IgD-negative memory B cell (primary cell): ENCODE measurements around the gene DDX27. TPM values are rescaled to one million over a fixed set of nuclear protein-coding genes. Genes with fewer than 3 reads are reported as not detected.
"Not testable (repeated sequence)": the region's sequence is repeated elsewhere in the genome, so short reads cannot be mapped to it uniquely, and the experiment has no call there.

Experiments
- H3K27ac Mint-ChIP-seq, 3 donors: one replicate each; pipeline ENCODE4 v1.8.0; 2020 to 2022; ENCODE audit warnings: mild to moderate bottlenecking in 3 of 3, mixed read lengths in 3 of 3, moderate library complexity in 1 of 3
- H3K27me3 Mint-ChIP-seq: one replicate; pipeline ENCODE4 v1.8.0; 2021; ENCODE audit warnings: mixed read lengths
- H3K36me3 Mint-ChIP-seq: one replicate; pipeline ENCODE4 v1.8.0; 2020; ENCODE audit warnings: mild to moderate bottlenecking, mixed read lengths
- H3K4me1 Mint-ChIP-seq, 3 donors: one replicate each; pipeline ENCODE4 v1.8.0; 2020 to 2022; ENCODE audit warnings: mixed read lengths in 3 of 3, mild to moderate bottlenecking in 1 of 3
- H3K4me3 Mint-ChIP-seq, 4 donors: one replicate each; pipeline ENCODE4 v1.8.0; 2020 to 2022; ENCODE audit warnings: mild to moderate bottlenecking in 4 of 4, mixed read lengths in 4 of 4, moderate library complexity in 3 of 4
- H3K9me3 Mint-ChIP-seq, 3 donors: one replicate each; pipeline ENCODE4 v1.8.0; 2020 to 2021; ENCODE audit warnings: mixed read lengths in 3 of 3, mild to moderate bottlenecking in 1 of 3
- polyA plus RNA-seq: library from polyadenylated mRNA; unstranded; fragments of 300-500 nt; fragmentation: Illumina TruSeq; gene quantifications from one replicate; pipeline ENCODE4 v1.2.3, GENCODE V29; 2021

The DDX27 gene, protein sequence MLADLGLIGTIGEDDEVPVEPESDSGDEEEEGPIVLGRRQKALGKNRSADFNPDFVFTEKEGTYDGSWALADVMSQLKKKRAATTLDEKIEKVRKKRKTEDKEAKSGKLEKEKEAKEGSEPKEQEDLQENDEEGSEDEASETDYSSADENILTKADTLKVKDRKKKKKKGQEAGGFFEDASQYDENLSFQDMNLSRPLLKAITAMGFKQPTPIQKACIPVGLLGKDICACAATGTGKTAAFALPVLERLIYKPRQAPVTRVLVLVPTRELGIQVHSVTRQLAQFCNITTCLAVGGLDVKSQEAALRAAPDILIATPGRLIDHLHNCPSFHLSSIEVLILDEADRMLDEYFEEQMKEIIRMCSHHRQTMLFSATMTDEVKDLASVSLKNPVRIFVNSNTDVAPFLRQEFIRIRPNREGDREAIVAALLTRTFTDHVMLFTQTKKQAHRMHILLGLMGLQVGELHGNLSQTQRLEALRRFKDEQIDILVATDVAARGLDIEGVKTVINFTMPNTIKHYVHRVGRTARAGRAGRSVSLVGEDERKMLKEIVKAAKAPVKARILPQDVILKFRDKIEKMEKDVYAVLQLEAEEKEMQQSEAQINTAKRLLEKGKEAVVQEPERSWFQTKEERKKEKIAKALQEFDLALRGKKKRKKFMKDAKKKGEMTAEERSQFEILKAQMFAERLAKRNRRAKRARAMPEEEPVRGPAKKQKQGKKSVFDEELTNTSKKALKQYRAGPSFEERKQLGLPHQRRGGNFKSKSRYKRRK
- polyA plus RNA-seq, result 62.8 TPM

DNA sequence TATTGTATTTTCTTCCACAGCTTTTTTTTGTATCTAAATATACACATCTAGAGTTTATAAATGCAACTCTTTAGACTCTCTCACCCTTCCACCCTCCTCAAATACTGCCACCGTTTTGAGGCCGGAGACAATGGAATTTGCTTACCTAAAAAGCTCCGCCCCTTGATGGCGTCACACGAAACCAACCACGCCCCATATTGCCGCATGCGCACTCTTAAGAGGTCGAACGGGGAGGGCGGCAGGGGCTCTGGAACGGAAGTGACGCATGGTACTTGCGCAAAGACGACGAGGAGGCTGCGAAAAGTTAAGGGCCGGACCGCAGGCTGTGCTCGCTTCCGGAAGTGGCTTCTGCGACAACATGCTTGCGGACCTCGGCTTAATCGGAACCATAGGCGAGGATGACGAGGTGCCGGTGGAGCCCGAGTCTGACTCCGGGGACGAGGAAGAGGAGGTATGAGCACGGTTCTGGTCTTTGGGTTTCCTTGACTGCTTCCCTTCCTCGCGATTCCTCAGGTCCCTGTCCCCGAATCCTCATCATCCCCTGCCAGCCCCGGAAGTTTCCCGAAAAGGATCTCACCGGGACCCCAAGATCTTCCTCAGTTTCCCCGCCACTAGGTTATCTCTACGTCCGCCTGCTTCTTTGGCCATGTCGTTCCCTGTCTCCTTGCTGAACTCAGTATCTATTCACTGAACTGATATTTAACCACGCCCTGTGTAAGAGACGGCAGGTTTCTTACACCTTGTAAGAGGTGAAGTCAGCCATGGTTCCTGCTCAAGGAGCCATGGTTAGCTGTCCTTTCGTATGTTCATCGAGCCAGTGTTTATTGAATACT, at the start of gene DDX27:
TSS of gene DDX27 (plus strand) at position 326 of the 833 bp plus-strand sequence. CDS start at position 359, 33 bp downstream.
- Mint-ChIP-seq H3K27me3 (no peaks in the 10 kb centered on the region), H3K36me3 (peaks cover 4% of the 10 kb centered on the region), H3K4me1 (peaks cover 10 to 22% (median 14%) of the 10 kb centered on the region in 3 donors), H3K4me3 (peak within 1 kb of the TSS; percentile 84 to 97 (median 94)), H3K9me3 (no peaks in the 10 kb centered on the region), H3K27ac (peak within 1 kb of the TSS; percentile 82 to 98 (median 97))

DNA sequence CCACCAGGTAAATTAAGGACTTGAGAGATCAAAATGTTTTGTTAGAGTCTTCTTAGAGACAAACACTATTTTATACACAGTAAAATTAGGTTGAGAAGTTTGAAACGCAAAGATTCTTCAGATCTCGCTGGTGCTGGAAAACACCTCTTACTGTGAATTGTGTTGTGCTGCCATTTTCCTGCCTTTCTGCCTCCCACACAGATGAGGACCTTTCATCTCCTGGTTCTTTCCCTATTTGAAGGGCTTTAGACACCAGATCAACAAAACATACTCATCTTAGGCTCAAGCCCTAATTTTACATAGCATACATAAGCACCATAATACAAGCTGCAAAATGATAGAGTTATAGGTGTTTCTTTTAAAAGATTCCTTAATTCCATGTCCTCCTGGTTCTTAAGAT, 49.7 kb upstream of the DDX27 start:
- Mint-ChIP-seq H3K4me1 (peaks cover 36 to 58% (median 44%) of the 10 kb centered on the region in 3 donors), H3K36me3 (peaks cover 2% of the 10 kb centered on the region), H3K9me3 (no peaks in the 10 kb centered on the region), H3K27ac (peak overlapping the region in 2 of 3 donors; percentile 13 to 36), H3K4me3 (peak overlapping the region in 1 of 4 donors; percentile 24), H3K27me3 (no peaks in the 10 kb centered on the region)

DNA sequence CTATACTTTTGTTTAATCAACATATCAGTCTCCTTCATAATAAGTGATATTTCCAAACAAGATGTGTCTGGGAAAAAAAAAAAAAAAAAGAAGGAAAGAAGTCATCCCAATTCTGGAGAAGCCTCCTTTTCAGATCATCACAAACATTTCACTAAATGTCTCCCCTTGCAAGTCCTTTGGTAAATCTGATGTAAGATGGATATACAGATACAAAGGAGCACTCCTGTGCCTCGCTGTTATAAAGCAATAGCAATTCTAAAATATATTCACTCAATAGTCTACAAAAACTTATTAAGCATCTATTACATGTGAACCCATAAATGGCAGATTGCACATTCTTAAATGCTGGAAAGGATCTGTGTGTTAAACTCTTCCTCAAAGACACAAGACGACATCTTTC, 48.5 kb upstream of the DDX27 start:
- Mint-ChIP-seq H3K4me1 (peaks cover 35 to 58% (median 42%) of the 10 kb centered on the region in 3 donors), H3K27ac (no peak overlapping the region), H3K27me3 (no peaks in the 10 kb centered on the region), H3K9me3 (no peaks in the 10 kb centered on the region), H3K36me3 (peaks cover 2% of the 10 kb centered on the region), H3K4me3 (no peak overlapping the region)

DNA sequence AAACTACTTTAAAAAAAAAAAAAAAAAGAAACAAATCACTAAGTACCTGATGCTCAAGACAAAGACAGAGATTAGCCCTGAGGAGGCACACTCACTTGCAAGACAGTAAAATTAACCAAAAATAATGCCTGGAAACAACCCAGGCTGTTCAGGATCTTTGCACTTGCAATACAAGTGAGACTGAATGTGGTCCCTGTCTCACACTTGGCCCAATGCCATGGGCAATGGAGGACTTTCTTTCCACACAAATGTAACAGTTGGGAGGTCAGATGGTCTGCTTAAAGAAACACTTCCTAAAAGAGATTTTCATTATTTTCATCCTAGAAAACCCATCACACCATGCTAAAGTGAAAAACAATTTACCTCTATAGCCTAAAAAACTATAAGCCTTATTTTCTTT, 47.3 kb upstream of the DDX27 start:
- Mint-ChIP-seq H3K27ac (no peak overlapping the region), H3K4me1 (peaks cover 28 to 49% (median 33%) of the 10 kb centered on the region in 3 donors), H3K27me3 (no peaks in the 10 kb centered on the region)

DNA sequence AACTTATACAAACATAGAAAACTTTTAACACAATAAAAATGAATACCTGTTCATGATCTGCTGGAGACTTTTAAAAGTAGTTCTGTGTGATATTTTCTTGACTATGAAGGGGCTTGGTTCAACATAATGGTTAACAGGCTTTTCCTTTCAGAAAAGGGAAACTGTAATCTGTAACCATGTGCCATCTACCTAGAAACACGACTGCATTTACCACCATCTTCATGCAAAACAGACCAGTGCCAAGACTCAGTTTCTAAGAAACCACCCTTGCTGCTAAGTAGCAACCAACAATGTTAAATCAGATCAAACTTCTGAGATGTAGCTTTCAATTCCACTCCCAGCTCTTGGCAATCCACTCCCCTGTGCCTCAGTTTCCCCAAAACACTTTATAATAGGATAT, 46.8 kb upstream of the DDX27 start:
- Mint-ChIP-seq H3K36me3 (peaks cover 5% of the 10 kb centered on the region), H3K4me1 (peaks cover 25 to 44% (median 29%) of the 10 kb centered on the region in 3 donors), H3K27me3 (no peaks in the 10 kb centered on the region), H3K27ac (peak overlapping the region in 1 of 3 donors; percentile 42), H3K4me3 (no peak overlapping the region), H3K9me3 (no peaks in the 10 kb centered on the region)

More for the DNA sequence above, 47.3 kb upstream of the DDX27 start:
- H3K36me3 Mint-ChIP-seq, result peaks cover 5% of the 10 kb centered on the region
- H3K9me3 Mint-ChIP-seq, result no peaks in the 10 kb centered on the region
- no peak overlapping the region for H3K4me3 Mint-ChIP-seq

DNA sequence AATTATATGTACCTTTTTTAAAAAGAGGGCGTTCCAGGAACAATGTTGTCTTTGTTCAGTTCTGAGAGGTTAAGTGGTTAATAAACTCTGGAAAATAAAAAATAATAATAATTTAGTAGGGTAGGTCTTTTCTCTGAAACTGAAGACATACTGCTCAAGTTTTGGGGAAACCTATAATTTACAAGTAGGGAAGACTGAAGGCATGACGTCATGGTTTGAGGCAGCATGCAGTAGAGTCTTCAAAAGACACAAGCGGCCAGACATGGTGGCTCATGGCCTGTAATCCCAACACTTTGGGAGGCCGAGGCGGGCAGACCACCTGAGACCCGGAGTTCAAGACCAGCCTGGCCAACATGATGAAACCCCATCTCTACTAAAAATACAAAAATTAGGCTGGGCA, 45.0 kb upstream of the DDX27 start:
- Mint-ChIP-seq H3K4me3 (no peak overlapping the region), H3K27me3 (no peaks in the 10 kb centered on the region), H3K36me3 (peaks cover 5% of the 10 kb centered on the region), H3K27ac (no peak overlapping the region), H3K4me1 (peaks cover 16 to 31% (median 21%) of the 10 kb centered on the region in 3 donors), H3K9me3 (no peaks in the 10 kb centered on the region)

DNA sequence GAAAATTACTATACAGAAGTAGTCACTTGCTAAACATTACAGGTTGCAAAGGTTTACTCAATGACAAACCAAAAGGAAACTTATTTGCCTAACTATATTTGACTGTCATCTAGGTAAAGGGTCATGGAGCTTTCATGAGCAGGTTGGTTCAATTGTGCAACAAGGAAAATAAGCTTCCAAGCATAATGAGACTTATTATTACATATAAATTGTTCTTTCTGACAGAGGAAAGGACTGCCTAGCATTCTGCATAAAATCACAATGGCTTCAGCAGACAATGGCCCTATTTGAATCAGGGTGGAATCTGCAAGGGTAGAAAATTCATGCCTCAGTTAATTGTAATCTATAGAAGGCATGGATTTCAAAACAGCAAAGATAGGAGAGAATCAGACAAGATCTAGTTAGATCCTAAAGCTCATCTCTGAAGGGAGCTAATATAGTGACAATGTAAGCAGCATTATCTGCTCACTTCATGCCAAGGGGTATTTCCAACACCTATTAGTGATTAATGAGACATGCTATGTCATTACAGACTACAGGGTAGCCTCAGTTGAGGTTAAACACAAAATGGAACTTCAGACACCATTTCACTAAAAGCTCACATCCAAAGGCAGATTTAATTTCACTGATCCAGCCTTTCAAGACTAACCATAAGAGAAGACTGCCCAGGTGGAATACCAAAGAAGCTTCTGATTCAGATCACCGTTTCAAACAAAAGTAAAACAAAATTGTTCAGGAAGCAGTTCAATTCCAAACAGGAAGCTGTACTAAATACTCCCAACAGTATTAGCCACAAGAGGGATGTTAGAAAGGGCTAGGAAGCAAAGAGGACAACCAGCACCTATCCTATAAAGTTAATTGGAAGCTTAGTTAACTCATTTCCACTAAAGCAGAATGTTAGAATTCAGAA, 39.6 kb upstream of the DDX27 start:
- H3K9me3 Mint-ChIP-seq, result no peaks in the 10 kb centered on the region
- peak overlapping the region; percentile 6 to 53 (median 33) for H3K4me3 Mint-ChIP-seq
- H3K36me3 Mint-ChIP-seq, result peaks cover 4% of the 10 kb centered on the region
- H3K27me3 Mint-ChIP-seq, result no peaks in the 10 kb centered on the region
- peaks cover 38 to 43% (median 41%) of the 10 kb centered on the region in 3 donors for H3K4me1 Mint-ChIP-seq
- H3K27ac Mint-ChIP-seq, result peak overlapping the region; percentile 11 to 68 (median 24)

DNA sequence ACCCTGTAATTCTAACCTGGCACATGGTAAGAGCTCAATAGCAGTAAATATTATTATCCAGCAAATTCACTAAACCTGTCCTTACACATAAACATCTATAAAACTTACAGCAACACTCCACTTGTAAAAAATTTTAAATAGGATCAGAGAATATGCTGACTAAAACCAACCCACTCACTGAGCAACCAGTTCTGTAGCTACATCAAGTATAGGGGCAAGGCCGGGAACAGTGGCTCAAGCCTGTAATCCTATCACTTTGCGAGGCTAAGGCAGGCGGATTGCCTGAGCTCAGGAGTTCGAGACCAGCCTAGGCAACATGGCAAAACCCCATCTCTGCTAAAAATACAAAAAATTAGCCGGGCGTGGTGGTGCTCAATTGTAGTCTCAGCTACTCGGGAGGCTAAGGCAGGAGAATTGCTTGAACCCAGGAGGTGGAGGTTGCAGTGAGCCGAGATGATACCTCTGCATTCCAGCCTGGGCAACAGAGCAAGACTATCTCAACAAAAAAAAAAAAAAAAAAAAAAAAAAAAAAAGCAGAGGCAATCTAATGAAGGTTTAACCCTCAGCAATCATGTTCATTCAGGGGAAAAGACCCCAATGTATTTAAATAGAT, 37.8 kb upstream of the DDX27 start:
- peaks cover 45 to 55% (median 51%) of the 10 kb centered on the region in 3 donors for H3K4me1 Mint-ChIP-seq
- peaks cover 2% of the 10 kb centered on the region for H3K36me3 Mint-ChIP-seq
- H3K27ac Mint-ChIP-seq, result peak overlapping the region in 1 of 3 donors; percentile 11
- H3K9me3 Mint-ChIP-seq, result no peaks in the 10 kb centered on the region
- peak overlapping the region in 1 of 4 donors; percentile 35 for H3K4me3 Mint-ChIP-seq
- no peaks in the 10 kb centered on the region for H3K27me3 Mint-ChIP-seq

DNA sequence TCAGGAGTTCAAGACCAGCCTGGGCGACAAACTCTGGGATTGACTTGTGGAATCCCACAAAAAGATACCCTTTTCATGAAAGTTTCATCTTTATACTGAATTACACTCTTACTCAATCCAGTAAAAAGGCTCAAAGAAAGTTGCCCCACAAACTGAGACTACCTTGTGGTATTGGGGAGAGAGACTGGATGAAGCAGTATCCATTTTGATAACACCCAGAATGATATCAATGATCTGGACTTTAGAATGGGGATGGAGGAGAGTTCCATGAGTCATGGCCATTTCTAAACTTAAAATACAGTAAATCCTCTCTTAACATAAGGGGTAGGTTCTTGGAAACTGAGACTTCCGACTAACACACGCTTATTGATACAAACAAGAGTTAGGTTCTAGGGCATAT, 35.8 kb upstream of the DDX27 start:
- peaks cover 44 to 63% (median 59%) of the 10 kb centered on the region in 3 donors for H3K4me1 Mint-ChIP-seq
- no peaks in the 10 kb centered on the region for H3K9me3 Mint-ChIP-seq
- no peak overlapping the region for H3K27ac Mint-ChIP-seq
- H3K27me3 Mint-ChIP-seq, result no peaks in the 10 kb centered on the region
- peaks cover 2% of the 10 kb centered on the region for H3K36me3 Mint-ChIP-seq
- H3K4me3 Mint-ChIP-seq, result peak overlapping the region in 1 of 4 donors; percentile 8

DNA sequence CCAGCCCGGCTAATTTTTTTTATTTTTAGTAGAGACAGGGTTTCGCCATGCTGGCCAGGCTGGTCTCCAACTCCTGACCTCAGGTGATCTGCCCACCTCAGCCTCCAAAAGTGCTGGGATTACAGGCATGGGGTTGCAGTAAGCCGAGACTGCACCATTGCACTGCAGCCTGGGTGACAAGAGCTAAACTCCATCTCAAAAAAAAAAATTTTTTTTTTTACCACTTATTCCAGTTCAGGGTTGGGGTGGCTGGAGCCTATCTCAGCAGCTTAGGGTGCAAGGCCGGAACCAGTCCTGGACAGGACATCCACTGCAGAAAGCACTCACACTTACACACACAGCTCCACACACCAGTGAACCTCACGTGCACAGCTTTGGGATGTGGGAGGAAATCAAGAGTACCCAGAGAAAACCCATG, 35.1 kb upstream of the DDX27 start:
- H3K27ac Mint-ChIP-seq, result not testable (repeated sequence)

DNA sequence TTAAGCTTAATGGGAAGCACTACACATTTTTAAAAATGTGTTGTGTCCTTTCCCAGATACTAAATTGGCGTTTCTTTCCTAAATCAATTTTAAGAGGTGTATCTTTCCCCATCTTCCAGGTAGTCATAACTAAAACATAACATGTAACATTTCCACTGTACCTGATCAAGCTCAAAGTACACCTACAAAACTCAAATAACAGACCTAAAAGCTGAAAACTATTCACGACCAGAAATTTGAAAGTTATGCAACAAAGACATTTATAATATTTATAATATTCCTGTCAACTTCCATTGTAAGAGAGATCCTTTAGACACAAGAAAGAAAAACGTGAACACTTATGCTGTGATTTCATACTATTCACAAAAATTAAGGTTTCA, 34.5 kb upstream of the DDX27 start:
- Mint-ChIP-seq H3K36me3 (peaks cover 2% of the 10 kb centered on the region), H3K27ac (no peak overlapping the region), H3K9me3 (no peaks in the 10 kb centered on the region), H3K27me3 (no peaks in the 10 kb centered on the region), H3K4me3 (peak overlapping the region in 2 of 4 donors; percentile 79 to 84), H3K4me1 (peaks cover 37 to 56% (median 54%) of the 10 kb centered on the region in 3 donors)

More for the DNA sequence above, 35.1 kb upstream of the DDX27 start:
- H3K9me3 Mint-ChIP-seq, H3K36me3 Mint-ChIP-seq, H3K27me3 Mint-ChIP-seq: not testable (repeated sequence)
- Mint-ChIP-seq H3K4me1 (peaks cover 42 to 62% (median 60%) of the 10 kb centered on the region in 3 donors), H3K4me3 (peak overlapping the region in 3 of 4 donors; percentile 57 to 84 (median 58))

DNA sequence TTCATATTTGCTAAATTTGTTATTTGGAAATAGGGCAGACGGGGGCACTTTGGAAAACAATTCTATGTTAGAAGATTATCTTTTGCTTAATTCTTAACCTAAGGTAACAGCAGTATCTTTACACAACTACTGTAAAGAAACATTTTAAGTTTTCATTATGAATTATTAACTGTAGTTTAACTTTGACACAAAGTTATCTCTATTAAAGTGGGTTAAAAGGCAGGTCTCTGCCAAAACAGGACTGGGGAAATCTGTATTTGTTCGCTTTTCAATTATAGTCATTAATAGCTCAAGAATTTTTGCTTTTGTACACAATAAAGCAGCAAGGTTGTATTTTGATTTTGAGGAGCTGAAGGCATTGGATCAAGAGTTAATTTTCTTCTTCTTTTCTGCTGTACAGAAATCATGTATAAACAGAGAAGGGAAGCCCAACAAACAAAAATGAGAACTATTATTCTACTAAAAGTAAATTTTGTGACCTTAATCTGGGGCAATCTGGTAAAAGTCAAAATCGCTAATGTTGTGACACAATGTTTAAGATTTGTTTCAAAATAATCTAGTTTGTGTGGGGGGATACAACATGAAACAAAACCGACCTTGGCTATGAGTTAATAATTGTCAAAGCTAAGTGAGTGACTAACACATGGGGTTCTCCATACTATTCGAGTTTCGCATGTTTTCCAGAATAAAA, 34.0 kb upstream of the DDX27 start:
- no peaks in the 10 kb centered on the region for H3K9me3 Mint-ChIP-seq
- peaks cover 2% of the 10 kb centered on the region for H3K36me3 Mint-ChIP-seq
- H3K4me1 Mint-ChIP-seq, result peaks cover 33 to 52% (median 49%) of the 10 kb centered on the region in 3 donors
- peak overlapping the region in 1 of 3 donors; percentile 72 for H3K27ac Mint-ChIP-seq
- peak overlapping the region in 1 of 4 donors; percentile 79 for H3K4me3 Mint-ChIP-seq
- no peaks in the 10 kb centered on the region for H3K27me3 Mint-ChIP-seq
